GM19463 (cell line): ENCODE measurements around the gene TMEM19.

Experiments used
- ATAC-seq: cut with Tn5 transposase; IDR thresholded peaks from one replicate; pipeline ENCODE4 v1.9.1; 2021; ENCODE audit warnings: mild to moderate bottlenecking, moderate library complexity; ENCODE audit not compliant: unreplicated experiment

The TMEM19 gene

DNA sequence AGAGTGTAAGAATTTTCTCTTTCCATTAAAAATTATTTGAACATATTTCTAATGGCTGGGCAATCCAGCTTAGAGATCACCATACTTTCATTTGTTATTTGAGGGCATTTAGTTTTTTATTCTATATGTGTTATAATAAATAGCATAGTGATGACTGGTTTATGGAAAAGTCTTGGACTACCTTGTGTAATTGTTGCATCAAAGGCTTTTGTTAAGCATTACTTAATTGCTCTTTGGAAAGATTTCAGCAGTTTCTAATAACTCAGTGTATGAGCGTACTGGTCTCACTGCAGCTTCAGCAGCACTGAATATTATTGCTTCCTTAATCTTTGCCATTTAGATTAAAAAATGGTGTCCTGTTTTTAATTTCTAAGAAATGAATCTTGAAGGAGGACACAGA, 22.8 kb downstream of the TMEM19 start:
- ATAC-seq = no peak

DNA sequence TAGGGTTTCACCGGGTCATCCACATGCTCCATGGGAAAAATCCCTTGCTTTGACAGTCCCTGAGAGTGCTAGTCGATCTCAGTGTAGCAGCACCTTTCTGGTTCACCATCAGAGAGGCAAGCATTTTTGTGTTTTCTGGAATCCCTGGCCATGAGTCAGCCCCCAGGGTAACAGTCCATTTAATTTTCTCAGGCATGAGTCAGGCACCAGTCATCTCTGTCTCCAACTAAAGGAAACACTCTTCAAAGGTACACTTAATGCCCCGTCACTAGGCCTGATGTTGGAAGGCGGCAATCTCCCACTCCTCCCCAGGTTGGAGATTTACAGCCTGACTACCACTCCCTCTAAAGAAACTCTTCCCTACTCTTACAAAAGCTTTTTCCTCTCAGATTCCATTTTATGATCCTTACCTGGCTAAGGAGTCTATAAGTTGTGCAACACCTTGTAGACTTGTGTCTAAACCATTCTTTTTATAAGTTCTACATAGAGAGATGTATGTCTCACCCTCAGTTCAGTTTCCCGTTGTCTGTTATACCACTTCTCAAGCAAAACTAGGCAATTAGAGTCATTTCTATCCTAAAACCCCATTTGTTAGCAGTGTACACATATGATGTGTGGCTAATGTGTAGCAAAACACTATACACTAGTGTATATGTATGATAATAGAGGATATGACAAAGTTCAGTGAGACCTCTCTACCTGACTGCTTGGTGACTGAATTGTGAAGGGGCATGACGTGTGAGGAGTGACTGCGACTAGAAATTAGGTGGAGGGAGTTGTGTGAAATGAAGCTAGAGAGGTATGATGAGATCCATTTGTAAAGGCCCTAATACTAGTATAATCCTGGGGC, 24.6 kb downstream of the TMEM19 start:
- no peak for ATAC-seq

GRCh38 chr12:71718611-71719010, 32.7 kb downstream of the TMEM19 start:
- no peak for ATAC-seq

DNA sequence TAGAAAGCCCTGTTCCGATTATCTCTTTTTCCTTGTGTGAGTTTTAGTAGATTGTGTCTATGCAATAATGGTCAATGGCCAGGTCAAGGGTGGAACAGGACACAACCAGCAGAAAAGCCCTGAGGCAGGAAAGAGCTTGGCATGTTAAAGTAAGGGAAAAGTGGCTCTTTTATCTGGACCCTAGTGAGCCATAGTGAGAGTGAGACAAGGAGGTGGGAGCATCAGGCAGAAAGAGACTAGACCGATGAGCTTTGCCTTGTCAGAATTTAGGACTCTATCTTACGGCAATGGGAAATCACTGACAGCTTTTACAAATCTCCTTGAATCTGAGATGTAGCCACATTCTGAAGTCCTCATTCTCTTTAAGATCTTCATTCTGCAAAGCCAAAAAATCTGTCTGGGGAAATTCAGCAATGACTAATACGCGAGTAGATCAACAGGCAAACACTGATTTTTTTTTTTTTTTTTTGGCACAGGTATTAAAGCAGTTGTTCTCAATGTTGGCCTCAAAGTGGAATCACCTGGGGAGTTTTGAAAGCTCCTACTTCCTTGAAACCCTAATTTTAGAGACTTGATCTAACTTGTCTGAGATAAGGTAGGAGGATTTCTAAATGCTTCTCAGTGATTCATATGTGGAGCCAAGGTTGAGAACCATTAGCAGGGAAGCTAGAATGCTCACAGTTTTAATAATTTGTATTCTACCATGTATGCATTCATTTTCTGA, 33.9 kb downstream of the TMEM19 start:
- ATAC-seq = no peak

DNA sequence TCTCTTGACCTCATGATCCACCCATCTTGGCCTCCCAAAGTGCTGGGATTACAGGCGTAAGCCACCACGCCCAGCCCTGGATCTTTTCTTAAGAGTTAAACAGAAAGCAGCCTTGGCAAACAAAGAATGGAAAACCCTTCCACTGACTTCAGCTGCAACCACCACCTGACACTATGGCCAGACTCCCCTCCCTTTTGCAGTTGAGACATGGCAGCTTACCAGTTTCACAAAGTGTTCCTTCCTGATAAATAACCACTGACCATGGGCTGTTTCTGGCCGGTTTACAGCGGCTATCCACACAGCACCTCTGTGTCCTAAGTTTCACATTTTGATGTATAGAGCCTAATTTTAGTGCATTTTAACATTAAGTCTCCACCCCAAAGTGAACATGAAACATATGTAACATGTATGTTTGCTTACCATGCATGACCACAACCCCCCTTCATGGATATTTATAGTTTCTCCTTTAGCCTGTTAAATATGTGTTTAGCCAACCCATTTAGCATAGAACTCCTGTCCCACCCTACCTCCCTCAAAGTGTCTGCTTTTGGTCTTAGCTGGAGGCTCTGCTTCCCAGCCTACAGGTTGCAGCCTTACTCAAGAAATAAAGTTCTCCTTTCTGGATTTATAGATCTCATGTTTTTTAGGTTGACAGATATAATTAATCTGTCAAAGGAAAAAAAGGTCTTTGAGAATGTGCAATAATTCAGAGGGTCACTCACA, 36.1 kb downstream of the TMEM19 start:
- no peak for ATAC-seq

- no peak for ATAC-seq
Observed at GRCh38 chr12:71725011-71725410, 39.1 kb downstream of the TMEM19 start.

GRCh38 chr12:71726548-71726947, 40.7 kb downstream of the TMEM19 start:
- no peak for ATAC-seq

GRCh38 chr12:71727958-71728357, 42.1 kb downstream of the TMEM19 start:
- ATAC-seq = no peak

DNA sequence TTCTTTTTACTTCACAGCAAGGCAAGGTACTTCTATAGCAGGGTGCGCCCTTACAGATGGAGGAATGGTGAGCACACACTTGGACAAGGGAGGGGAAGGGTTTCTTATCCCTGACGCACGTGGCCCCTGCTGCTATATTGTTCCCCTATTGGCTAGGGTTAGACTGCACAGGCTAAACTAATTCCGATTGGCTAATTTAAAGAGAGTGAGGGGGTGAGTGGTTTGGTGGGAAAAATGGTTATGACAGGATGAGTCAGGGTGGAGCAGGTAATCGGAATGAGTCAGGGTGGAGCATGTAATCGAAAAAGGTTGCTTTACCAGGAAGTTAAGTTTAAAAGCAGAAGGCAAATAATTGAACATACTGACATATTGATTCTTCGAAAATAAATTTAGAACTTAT, 45.1 kb downstream of the TMEM19 start:
- ATAC-seq = no peak

GRCh38 chr12:71731439-71732356, 45.8 kb downstream of the TMEM19 start:
- ATAC-seq = peak; percentile 82

DNA sequence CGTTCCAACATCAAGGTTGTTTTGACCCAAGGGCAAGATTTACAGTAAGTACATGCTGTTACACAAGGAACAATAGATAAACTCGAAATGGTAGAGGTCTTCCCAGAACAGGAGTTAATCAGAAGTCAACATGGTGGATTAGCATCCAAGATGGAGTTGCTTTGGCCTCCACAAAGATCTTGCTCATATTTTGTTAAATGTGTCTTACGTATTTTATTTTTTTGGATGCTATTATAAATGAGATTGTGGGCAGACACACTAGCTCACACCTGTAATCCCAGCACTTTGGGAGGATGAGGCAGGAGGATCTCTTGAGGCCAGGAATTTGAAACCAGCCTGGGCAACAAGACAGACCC, 46.5 kb downstream of the TMEM19 start:
- no peak for ATAC-seq

GRCh38 chr12:71737197-71737596, 51.3 kb downstream of the TMEM19 start:
- no peak for ATAC-seq

- no peak for ATAC-seq
Observed at GRCh38 chr12:71742998-71743397, 57.1 kb downstream of the TMEM19 start.

DNA sequence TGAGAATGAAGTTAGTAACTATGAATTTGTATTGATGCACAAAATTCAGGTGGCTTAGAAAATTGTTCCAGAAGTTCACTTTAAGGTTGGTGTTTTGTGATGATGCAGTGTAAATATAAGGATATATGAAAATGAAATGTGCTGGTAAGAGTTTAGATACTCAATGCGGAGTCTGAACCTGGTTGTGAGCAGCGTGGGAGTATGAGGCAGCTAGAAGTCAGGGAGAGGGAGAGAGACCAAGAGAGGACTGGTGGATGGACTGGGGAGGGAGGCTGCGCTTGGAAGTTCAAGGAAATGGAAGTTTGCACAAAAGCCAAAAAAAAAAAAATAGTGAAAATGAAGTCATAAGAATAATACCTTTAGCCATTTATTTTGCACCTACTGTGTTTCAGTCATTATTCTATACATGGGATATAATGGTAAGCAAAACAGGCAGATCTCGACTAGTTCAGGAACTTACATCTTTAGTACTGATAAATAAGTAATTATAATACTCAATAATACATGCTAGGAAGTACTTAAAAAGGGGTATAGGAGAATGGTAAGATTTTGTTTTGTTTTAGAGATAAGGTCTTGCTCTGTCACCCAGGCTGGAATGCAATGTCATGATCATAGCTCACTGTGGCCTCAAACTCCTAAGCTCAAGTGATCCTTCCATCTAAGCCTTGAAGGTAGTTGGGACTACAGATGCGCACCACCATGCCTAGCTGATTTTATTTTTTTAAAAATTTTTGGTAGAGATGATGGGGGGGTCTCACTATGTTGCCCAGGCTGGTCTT, 58.8 kb downstream of the TMEM19 start:
- no peak for ATAC-seq

- ATAC-seq = peak; percentile 90
Observed at GRCh38 chr12:71746974-71747611, 61.2 kb downstream of the TMEM19 start.

- ATAC-seq = no peak
Observed at GRCh38 chr12:71748081-71748850, 62.4 kb downstream of the TMEM19 start.

GRCh38 chr12:71749666-71750065, 63.8 kb downstream of the TMEM19 start:
- no peak for ATAC-seq

- no peak for ATAC-seq
Observed at GRCh38 chr12:71752891-71753290, 67.0 kb downstream of the TMEM19 start.
